SK-MEL-5 (cell line): ENCODE results near the gene GSTT2. TPM values are rescaled to one million over a fixed set of nuclear protein-coding genes. Genes with fewer than 3 reads are reported as not detected.
A peak's percentile ranks its signal among the peaks of the same experiment; 100 is the strongest.
"Not testable (repeated sequence)": the region's sequence is repeated elsewhere in the genome, so short reads cannot be mapped to it uniquely, and the experiment has no call there.

Experiments
- DNase-seq: peaks from one replicate; pipeline ENCODE4 v3.0.0-alpha.2; 2016; ENCODE audit warnings: low read depth, low spot score
- in situ Hi-C: cut with HindIII; loops from 2 replicates; pipeline ENCODE4 v1.10.0; 2016; ENCODE audit warnings: low sequenced_read_pairs, high pct_unique_total_duplicates, low pct_unique_long_range_greater_than_20kb
- polyA plus RNA-seq, 2 experiments: library from polyadenylated mRNA; depleted of rRNA; stranded (reverse); fragments of >200 nt; gene quantifications; 2 replicates each; pipeline ENCODE4 v1.2.3, GENCODE V29; 2015
- total RNA-seq: library from RNA; depleted of rRNA; stranded (reverse); fragments of >200 nt; shearing (Covaris generic); gene quantifications from 2 replicates; pipeline ENCODE4 v1.2.3, GENCODE V29; 2014; rRNA removed

GSTT2 gene
- total RNA-seq, result not detected in 2 replicates
- polyA plus RNA-seq (2015; cell fraction: cytosol; rRNA removed), result 0.43 TPM in 1 of 2 replicates, not detected in the other
- polyA plus RNA-seq (2015; cell fraction: nucleus; rRNA removed), result not detected in 2 replicates

DNA sequence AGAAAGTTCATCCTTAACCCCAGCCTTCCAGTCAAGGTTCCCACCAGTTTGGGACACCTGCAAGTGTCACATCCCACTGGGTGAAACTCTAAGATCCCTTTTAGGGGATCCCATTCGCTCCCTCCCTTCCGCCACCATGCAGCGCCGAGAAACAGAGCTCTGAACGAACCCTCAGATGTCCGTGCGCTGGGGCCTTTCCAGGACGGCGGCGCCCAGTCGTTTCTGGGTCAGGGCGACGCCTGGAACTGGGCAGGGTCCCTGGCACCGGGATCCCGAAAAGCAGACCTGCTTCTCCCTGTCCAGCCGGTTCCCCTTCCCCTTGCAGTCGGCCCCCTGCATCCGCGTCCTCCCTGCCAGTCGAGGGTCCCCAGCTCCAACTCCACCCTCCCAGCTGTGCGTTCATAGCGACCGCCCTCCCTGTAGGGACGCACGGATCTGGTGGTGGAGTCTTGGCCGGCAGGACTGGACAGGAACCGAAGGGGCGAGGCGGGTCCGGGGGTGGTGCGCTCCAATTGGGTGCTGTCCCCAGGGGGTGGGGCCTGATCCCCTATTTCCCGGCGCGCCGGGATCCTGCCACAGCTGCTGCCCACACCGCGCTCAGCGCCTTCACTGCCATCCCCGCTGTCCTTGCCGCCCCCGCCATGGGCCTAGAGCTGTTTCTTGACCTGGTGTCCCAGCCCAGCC is at the start of gene GSTT2:
Gene GSTT2, plus strand, starts transcription at position 578 of the 684 bp plus-strand sequence.
- in situ Hi-C loops, DNase-seq: not testable (repeated sequence)

DNA sequence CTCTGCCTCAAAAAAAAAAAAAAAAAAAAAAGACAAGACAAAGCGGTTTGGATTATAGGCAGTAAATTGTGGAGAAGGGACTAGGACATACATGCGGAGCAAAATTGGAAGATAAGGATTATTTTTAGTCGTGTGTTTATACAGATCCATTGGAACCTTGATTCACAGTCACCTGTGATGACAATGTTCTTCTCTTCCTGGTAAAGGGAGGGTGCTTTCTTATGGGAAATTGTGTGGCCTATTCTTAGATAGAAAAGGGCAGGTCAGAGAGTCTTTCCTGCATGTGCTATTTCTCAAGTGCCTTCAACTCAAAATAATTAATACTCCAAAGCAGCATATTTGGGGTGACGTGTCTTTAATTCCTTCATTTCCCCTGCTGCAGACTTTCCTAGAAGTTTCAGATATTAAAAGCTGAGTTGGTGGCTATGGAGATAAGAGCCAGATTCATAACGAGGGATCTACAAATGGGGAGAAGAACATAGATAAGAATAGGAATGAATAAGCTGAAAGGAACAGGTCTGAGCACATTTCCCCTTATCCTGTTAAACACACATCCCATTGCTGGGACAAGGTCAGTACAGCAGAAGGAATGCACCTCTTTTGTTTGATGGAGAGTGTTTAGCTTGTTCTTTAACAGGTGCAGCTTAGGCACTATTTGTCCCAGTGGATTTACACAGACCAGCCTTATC is 41.5 kb upstream of the GSTT2 start:
- in situ Hi-C loops, result no loop called here
- DNase-seq, result no peak

DNA sequence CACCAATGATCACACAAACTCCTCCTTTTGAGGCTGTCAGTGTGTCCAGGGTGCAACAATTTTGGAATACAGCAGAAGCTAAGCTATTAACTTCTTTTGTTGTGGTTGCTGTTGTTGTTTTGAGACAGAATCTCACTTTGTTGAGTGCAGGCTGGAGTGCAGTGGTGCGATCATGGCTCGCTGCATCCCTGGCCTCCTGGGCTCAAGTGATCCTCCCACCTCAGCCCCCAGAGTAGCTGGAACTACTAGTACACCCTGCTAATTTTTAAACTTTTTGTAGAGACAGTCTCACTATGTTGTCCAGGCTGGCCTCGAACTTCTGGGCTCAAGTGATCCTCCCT is 40.9 kb upstream of the GSTT2 start:
- in situ Hi-C loops, result no loop called here
- DNase-seq, result no peak

DNA sequence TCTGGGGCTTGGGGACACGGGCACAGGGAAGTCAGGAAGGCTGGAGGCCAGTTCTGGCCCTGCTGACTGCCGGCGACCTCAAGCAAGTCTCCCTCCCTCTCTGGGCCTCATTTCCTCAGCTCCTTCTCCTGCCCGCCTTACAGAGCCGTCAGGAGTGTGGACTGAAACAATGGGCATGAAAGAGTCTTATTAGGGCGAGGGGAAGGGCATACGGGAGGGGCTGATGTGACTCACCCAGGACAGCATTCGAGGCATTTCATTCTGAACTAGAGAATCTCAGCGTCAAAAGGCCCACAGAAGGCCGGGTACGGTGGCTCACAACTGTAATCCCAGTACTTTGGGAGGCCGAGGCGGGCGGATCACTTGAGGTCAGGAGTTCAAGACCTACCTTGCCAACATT is 39.8 kb upstream of the GSTT2 start:
- DNase-seq, in situ Hi-C loops: not testable (repeated sequence)

DNA sequence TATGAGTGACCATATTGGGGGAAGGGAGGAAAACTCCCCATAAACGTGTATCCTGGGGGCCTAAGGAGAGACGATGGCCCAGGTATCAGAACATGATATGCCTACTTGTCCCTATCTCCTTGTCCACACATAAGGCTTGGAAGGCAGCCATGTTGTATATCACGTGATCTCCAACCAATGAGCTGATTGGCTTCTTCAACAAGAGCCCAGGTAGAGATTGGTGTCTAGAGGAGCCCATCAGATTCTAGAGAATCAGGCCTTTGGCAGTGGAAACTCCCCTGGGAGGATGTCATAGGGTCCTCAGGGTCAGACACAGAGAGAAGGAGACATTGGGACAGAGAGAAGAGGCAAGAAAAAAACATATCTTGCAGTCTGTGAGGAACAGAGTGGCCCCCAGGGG is 32.5 kb upstream of the GSTT2 start:
- DNase-seq, in situ Hi-C loops: not testable (repeated sequence)

DNA sequence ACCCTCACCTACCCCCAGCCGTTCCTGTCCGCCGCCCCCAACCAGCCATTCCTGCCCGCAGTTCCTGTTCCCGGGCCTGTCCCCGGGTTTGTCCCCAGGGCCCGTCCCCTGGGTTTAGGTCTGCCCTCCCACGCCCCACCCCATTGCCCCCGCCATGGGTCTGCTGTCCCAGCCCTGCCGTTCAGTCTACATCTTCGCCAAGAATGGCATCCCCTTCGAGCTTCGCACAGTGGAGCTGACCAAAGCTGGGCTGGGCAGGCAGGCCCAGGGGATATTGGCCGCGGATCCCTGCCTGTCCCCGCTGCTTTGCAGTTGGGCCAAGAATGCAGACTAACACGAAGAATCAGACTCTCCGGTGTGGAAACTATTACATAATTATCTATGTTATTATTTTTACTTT is 30.2 kb upstream of the GSTT2 start:
- DNase-seq, in situ Hi-C loops: not testable (repeated sequence)

DNA sequence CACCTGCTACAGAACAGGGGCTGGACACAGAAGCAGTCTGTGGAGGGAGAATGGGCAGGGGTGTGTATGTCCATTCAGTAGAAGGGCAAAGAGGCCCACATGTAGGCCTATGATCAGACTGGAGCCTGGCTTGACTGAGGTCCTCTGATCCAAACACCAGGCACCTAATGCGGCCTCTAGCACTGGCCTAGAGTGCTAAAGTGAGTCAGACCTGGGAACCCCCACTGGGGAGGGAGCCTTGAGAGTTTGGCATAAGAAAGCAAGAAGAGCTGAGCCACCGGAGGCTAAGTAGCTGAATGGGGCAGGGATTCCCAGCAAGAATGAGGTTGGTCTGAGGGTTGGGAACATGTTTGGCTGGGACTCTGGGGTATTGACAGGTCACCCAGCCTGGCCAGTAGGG is 28.6 kb upstream of the GSTT2 start:
- DNase-seq, in situ Hi-C loops: not testable (repeated sequence)

DNA sequence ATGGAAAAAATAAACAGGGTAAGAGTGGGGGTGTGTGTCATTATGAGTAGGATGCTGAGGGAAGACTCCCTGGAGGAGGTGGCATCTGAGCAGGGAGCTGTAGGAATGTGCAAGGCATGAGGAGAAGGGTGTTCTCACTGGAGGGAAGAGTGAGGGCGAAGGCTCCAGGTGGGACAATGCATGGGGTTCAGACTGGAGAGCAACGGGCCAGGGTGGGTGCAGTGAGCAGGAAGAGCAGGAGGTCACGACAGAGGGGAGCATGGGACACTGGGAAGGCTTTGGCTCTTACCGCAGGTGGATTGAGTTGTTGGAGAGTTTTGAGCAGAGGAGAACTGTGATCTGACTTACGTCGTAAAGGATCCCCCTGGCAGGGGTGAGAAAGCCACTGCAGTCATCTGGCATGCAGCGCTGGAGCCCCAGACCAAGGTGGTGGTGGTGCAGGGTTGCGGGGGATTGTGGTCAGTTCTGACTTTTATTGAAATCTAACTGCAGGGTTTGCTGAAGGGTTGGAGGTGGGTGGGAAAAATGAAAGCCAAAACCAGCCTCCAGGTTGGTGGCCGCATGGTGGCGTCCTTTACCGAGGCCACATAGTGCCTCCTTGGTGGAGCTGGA is 27.0 kb upstream of the GSTT2 start:
- in situ Hi-C loops, DNase-seq: not testable (repeated sequence)

DNA sequence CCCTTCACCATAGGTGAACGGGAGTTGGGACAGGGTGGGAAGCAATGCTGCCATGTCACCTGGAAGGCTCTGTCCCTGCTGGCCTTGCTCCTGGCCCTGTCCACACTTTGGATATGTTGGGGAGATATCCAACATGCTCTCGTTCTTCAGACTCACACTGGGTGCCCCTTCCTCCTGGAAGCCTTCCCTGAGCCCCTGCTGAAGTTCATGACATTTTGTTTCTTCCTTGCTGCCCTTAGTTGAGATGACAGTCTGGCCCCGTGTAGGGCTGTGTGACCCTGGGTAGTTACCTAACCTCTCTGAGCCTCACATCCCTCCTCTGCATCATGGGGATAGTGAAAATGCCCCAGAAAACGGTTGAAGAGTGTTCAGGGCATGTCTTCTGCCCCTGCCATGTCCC is 26.4 kb upstream of the GSTT2 start:
- in situ Hi-C loops, result not testable (repeated sequence)

DNA sequence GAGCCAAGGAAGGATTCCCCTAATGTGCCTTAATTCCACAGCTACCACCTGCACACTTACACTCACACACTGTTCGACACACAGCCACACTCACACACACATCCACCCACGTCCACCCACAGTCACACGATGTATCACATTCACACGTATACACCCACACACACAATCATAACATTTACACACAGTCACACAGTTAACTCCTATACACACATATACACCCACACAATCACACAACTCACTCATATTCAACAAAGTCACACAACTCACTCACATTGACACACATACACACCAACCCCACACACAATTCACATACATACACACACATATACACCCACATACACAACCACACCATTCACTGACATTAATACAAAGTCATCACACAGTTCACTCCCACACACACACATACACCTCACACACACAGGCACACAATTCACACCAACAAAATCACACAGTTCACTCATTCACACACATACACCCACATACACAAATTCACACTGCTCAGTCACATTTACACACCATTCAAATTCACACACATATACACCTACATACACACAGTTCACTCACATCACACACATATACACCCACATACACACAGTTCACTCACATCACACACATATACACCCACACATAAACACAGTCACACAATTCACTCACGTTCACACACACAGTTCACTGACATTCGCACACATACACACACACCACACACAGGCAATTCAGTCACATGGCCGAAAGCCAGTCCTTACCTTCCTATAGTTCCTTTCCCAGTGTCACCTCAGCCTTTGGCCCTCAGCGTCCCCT is 25.5 kb upstream of the GSTT2 start:
- in situ Hi-C loops, DNase-seq: not testable (repeated sequence)

More for the DNA sequence above, 26.4 kb upstream of the GSTT2 start:
- not testable (repeated sequence) for DNase-seq

DNA sequence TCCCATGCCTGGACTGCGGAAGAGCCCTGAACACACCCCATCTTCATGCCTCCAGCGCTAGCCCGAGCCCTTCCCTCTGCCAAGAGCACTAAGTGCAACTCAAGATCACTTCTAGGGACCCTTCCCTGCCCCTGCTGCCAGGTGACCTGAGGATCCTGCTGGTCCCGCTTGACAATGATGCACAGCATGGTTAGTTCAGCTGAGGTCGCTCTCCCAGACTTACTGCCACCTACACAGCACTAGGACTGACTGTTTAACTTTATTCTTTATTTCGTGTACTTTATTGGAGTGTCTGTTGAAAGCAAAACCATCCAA is 25.0 kb upstream of the GSTT2 start:
- DNase-seq, in situ Hi-C loops: not testable (repeated sequence)

DNA sequence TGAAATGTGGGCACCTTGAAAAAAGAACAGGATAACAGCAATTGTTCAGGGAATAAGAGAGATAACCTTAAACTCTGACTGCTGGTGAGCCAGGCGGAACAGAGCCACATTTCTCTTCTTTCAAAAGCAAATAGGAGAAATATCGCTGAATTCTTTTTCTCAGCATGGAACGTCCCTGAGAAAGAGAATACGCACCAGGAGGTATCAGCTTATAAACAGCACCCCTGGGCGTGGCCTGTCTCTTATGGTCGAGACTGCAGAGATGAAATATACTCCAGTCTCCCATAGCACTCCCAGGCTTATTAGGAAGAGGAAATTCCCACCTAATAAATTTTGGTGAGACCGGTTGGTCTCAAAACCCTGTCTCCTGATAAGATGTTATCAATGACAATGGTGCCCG is 24.0 kb upstream of the GSTT2 start:
- DNase-seq, in situ Hi-C loops: not testable (repeated sequence)

DNA sequence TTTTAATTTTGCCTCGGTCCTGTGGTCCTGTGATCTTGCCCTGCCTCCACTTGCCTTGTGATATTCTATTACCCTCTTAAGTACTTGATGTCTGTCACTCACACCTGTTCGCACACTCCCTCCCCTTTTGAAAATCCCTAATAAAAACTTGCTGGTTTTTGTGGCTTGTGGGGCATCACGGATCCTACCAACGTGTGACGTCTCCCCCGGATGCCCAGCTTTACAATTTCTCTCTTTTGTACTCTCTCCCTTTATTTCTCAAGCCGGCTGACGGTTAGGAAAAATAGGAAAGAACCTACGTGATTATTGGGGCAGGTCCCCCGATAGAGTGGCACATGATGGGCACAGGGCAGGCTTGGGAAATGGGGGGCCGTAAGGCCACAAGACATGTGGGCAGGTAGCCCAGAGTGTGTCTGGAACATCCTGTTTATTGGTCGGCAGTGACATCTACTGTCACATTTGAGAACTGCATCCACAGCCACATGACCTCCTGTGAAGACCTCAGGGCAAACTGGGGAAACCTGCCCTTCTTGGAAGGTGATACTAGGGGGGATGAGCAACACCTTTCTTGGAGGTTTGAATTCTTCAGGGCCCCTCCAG is 23.5 kb upstream of the GSTT2 start:
- peak; percentile 71 for DNase-seq
- in situ Hi-C loops, result not testable (repeated sequence)

DNA sequence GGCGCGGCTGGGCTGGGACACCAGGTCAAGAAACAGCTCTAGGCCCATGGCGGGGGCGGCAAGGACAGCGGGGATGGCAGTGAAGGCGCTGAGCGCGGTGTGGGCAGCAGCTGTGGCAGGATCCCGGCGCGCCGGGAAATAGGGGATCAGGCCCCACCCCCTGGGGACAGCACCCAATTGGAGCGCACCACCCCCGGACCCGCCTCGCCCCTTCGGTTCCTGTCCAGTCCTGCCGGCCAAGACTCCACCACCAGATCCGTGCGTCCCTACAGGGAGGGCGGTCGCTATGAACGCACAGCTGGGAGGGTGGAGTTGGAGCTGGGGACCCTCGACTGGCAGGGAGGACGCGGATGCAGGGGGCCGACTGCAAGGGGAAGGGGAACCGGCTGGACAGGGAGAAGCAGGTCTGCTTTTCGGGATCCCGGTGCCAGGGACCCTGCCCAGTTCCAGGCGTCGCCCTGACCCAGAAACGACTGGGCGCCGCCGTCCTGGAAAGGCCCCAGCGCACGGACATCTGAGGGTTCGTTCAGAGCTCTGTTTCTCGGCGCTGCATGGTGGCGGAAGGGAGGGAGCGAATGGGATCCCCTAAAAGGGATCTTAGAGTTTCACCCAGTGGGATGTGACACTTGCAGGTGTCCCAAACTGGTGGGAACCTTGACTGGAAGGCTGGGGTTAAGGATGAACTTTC is 18.7 kb upstream of the GSTT2 start, which contains the start of gene GSTT2B:
Gene GSTT2B, minus strand, starts transcription at position 112 of the 688 bp plus-strand sequence. Its CDS starts 64 bp downstream, at position 48.
- in situ Hi-C loops, DNase-seq: not testable (repeated sequence)

DNA sequence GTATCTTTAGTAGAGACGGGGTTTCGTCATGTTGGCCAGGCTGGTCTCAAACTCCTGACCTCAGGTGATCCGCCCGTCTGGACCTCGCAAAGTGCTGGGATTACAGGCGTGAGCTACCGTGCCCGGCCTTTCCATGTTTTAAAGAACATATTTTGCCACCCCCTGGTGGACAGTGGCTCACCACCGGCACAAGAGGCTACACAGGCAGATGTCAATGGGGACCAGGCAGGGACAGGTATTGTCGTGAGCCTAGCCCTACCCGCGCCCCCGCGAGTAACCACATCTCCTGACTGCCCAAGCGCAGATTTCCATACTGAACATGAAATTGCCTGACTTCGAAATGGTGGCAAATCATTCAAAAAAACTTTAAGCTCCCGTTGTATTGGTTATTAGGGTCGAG is 13.8 kb upstream of the GSTT2 start:
- DNase-seq, in situ Hi-C loops: not testable (repeated sequence)

DNA sequence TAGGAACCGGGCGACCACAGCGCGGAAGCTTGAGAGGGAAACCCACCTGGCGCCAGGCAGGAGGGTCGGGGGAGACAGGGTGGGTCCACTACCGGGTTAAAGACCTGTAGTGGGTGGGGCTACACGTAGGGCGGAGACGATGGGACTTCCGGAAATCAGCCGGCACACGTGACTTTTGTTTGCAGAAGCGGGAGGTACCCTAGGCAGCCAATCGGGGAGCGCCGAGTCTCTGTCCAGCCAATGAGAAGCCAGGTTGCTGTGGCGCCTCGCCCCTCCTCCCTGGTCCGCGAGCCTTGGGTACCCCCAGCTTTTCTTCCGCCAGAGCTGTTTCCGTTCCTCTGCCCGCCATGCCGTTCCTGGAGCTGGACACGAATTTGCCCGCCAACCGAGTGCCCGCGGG is 13.4 kb upstream of the GSTT2 start, which contains the start of gene DDTL:
Gene DDTL, plus strand, starts transcription at position 321 of the 400 bp plus-strand sequence. Its CDS starts 27 bp downstream, at position 348.
- in situ Hi-C loops, DNase-seq: not testable (repeated sequence)

DNA sequence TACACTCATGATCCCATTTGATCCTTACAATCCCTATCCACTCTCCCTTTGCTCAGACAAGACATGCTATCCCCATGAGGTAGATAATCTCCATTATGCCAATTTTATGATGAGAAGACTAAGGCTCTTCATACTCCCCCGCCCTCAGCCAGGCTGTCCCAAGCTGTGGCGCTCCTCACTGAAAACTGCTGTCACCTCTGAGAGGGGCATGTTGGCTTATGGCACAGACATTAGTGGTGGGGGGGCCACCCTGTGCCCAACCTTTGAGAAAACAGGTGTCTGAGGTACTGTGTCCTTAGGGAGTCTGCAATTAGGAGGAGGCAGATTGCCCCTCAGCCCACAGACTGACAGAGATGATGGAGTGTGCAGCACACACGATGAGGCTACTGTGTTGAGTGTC is 10.9 kb upstream of the GSTT2 start:
- DNase-seq, result no peak
- in situ Hi-C loops, result no loop called here
